GM10266 (cell line): ENCODE measurements around the gene RHBDL1.

Experiments
- DNase-seq: peaks from one replicate; pipeline ENCODE4 v3.0.0; 2012; ENCODE audit errors: extremely low spot score
- TF ChIP-seq, protein P1 (sequence below): IDR thresholded peaks from 2 replicates; pipeline ENCODE4 v1.5.1; 2012; ENCODE audit warnings: mild to moderate bottlenecking, low read depth; ENCODE audit not compliant: control insufficient read depth, insufficient read depth; ENCODE audit errors: missing control alignments

RHBDL1 gene

DNA sequence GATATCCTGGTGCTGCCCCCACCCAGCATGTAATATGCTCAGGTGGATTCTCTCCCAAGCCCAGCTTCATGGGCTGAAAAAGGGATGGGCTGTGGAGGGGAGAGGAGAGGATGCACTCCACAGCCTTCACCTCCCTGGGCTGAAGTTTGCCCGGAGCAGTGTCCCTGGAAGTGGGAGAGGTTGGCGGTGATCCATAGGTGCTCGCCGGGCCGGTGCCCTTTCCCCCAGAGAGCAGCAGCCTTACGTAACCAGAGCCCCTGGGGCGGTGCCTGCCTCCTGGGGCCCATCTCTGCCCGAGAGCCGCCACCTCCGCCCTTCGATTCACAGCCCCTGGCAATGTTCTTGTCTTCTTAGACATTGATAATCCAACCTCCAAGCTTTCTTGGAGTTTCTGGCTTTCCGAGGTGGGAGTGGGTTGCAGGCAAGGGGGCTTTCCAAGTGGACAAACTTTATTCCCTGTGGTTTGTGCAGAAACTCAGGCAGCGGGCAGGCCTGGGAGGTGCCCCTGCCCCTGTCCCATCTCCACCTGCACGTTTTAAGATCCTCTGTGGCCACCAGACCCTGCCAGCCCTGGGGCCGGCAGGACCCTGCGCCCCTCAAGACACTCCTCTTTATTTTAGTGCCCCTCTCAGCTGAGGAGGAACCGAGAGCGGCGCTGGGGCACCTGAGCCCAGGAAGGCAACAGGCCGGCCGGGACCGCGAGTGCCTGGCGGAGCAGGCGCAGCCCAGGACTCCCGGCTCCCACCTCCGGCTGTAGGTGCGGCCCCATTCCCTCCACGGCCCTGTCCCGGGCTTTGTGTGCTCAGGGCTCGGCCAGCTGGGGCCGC, 29.4 kb upstream of the RHBDL1 start:
- TF ChIP-seq, protein P1, sequence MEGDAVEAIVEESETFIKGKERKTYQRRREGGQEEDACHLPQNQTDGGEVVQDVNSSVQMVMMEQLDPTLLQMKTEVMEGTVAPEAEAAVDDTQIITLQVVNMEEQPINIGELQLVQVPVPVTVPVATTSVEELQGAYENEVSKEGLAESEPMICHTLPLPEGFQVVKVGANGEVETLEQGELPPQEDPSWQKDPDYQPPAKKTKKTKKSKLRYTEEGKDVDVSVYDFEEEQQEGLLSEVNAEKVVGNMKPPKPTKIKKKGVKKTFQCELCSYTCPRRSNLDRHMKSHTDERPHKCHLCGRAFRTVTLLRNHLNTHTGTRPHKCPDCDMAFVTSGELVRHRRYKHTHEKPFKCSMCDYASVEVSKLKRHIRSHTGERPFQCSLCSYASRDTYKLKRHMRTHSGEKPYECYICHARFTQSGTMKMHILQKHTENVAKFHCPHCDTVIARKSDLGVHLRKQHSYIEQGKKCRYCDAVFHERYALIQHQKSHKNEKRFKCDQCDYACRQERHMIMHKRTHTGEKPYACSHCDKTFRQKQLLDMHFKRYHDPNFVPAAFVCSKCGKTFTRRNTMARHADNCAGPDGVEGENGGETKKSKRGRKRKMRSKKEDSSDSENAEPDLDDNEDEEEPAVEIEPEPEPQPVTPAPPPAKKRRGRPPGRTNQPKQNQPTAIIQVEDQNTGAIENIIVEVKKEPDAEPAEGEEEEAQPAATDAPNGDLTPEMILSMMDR, result no peak
- no peak for DNase-seq

GRCh38 chr16:646679-647172, 28.7 kb upstream of the RHBDL1 start:
- TF ChIP-seq, protein P1, result no peak
- no peak for DNase-seq

GRCh38 chr16:647173-647902, 28.1 kb upstream of the RHBDL1 start:
- DNase-seq, result no peak
- TF ChIP-seq, protein P1, result no peak

DNA sequence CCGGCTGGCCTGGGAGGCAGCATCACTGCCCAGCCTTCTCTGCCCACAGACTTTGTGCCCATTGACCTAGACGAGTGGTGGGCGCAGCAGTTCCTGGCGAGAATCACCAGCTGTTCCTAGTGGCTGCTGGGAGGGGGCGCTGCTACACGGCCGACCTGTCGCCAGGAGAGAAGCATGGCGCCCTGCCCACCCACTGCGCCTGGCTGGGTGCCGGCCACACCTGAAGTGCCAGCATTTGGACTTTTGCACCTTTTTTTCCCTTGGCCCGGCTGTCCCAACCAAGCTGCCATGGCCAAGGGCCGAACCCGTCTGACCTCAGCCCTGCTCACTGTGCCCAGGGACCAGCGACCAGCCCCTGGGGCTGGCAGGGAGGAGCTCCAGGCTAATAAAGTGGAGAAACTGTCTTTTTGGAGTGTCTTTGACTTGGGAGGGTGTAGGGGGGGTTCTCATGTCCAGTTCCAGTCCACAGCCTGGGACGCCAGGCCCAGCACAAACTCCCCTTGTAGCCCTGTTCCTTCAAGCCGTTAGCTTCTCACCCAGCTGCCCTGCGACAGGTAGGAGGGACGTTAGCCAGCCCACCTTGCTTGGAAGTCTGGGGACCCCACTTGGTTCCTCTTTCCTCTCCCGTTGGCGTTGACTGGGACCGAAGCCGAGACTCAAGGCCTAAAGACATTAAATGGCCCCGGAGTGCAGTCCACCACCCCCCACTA, 27.2 kb upstream of the RHBDL1 start:
- DNase-seq, result peak; percentile 70
- TF ChIP-seq, protein P1, result peak; percentile 74

- DNase-seq, result peak; percentile 99
- TF ChIP-seq, protein P1, result no peak
These were observed 26.5 kb upstream of the RHBDL1 start, which contains the start of gene WDR90 for GRCh38 chr16:648781-649589. WDR90 (plus strand) TSS chr16:649365; CDS start chr16:649417, 52 bp downstream.

GRCh38 chr16:649631-650030, 25.8 kb upstream of the RHBDL1 start:
- DNase-seq, result no peak
- TF ChIP-seq, protein P1, result no peak
